Mucosa of descending colon (tissue), 3 donors: ENCODE results near the gene IFI44. TPM values are rescaled to one million over a fixed set of nuclear protein-coding genes. Genes with fewer than 3 reads are reported as not detected.

ENCODE experiments used
- ATAC-seq: fragments of 200-7000 bp; cut with Tn5 transposase; one replicate; pipeline ENCODE4 v1.9.1; 2020; ENCODE audit warnings: mild to moderate bottlenecking, moderate library complexity
- DNase-seq, 3 donors: peaks; one replicate each; pipeline ENCODE4 v3.0.0-alpha.2; 2020
- H3K36me3 ChIP-seq: fragments of 200-600 bp; one replicate; pipeline ENCODE4 v1.8.0; 2021; ENCODE audit warnings: low read depth, mild to moderate bottlenecking
- H3K4me1 ChIP-seq: fragments of 200-600 bp; one replicate; pipeline ENCODE4 v1.8.0; 2021; ENCODE audit warnings: low read depth, mild to moderate bottlenecking
- H3K4me3 ChIP-seq: fragments of 200-600 bp; one replicate; pipeline ENCODE4 v1.8.0; 2021; ENCODE audit warnings: mild to moderate bottlenecking
- H3K9me3 ChIP-seq: fragments of 200-600 bp; one replicate; pipeline ENCODE4 v1.8.0; 2021; ENCODE audit warnings: mild to moderate bottlenecking
- CTCF ChIP-seq: fragments of 200-600 bp; IDR thresholded peaks from one replicate; pipeline ENCODE4 v1.8.0; 2022; ENCODE audit warnings: antibody characterized with exemption, mild to moderate bottlenecking
- intact Hi-C, 2 donors: fragments of 100-400 bp; cut with DNase I in 1 of 2; cut with micrococcal nuclease in 1 of 2; formaldehyde crosslinking; loops; one replicate each; pipeline versions ENCODE4 v1.11.0 to v1.11.1; 2022; cut with DNase I, micrococcal nuclease
- total RNA-seq, 3 donors: library from RNA; stranded (reverse); fragmentation: NEBNext Ultra II Directional in 2 of 3; extraction: Animal tissue kit (Norgen Biotek cat#: 25700) in 2 of 3; gene quantifications; one replicate each; pipeline versions ENCODE4 v1.2.1 to v1.2.4, GENCODE V29; 2021 to 2023
- donor health status: DM: no; HTN: no; CAD: no; lungs with moderate emphysema.
- donor health status: DM: no; HTN: no; CAD: no.
- donor health status: DM: no; HTN: yes; CAD: no.

The IFI44 gene
- total RNA-seq, 3 donors from 2014 or later, result 4.3 to 15.6 (median 8.1) TPM

- DNase-seq (peak in 1 of 3 donors; percentile 88), ATAC-seq (peak; percentile 46)
These were observed 26.8 kb downstream of the IFI44 start for GRCh38 chr1:78676347-78676982.

GRCh38 chr1:78676993-78677392 lies 27.4 kb downstream of the IFI44 start:
- no peak for TF ChIP-seq CTCF
- Histone ChIP-seq H3K4me1 (no peaks in the 10 kb centered on the region), H3K36me3 (no peaks in the 10 kb centered on the region), H3K4me3 (no peak overlapping the region), H3K9me3 (no peaks in the 10 kb centered on the region)
- intact Hi-C loops, result loop anchor here (10.0 kb wide), 1 partner anchor 532 kb away; no protein-coding TSS in a partner anchor
- ATAC-seq, result no peak
- DNase-seq, result no peak

More at GRCh38 chr1:78676347-78676982, 26.8 kb downstream of the IFI44 start:
- TF ChIP-seq CTCF, result peak; percentile 44
- no peaks in the 10 kb centered on the region for H3K9me3 ChIP-seq
- no peaks in the 10 kb centered on the region for H3K4me1 ChIP-seq
- H3K4me3 ChIP-seq, result no peak overlapping the region
- H3K36me3 ChIP-seq, result no peaks in the 10 kb centered on the region
- intact Hi-C loops, result loop anchor here (10.0 kb wide), 1 partner anchor 532 kb away; no protein-coding TSS in a partner anchor

- Histone ChIP-seq H3K9me3 (no peaks in the 10 kb centered on the region), H3K36me3 (no peaks in the 10 kb centered on the region), H3K4me1 (no peaks in the 10 kb centered on the region), H3K4me3 (no peak overlapping the region)
- ATAC-seq, result no peak
- DNase-seq, result no peak
- no peak for TF ChIP-seq CTCF
- intact Hi-C loops, result loop anchor here (10.0 kb wide), 1 partner anchor 533 kb away; no protein-coding TSS in a partner anchor
These were observed 28.2 kb downstream of the IFI44 start for GRCh38 chr1:78677788-78678187.

GRCh38 chr1:78678324-78678723 lies 28.7 kb downstream of the IFI44 start:
- no peaks in the 10 kb centered on the region for H3K9me3 ChIP-seq
- intact Hi-C loops, result loop anchor here (10.0 kb wide), 1 partner anchor 534 kb away; no protein-coding TSS in a partner anchor
- no peak for TF ChIP-seq CTCF
- no peaks in the 10 kb centered on the region for H3K4me1 ChIP-seq
- no peak overlapping the region for H3K4me3 ChIP-seq
- no peak for ATAC-seq
- no peaks in the 10 kb centered on the region for H3K36me3 ChIP-seq
- DNase-seq, result no peak

GRCh38 chr1:78681265-78681664 lies 31.6 kb downstream of the IFI44 start:
- Histone ChIP-seq H3K9me3 (no peaks in the 10 kb centered on the region), H3K36me3 (no peaks in the 10 kb centered on the region), H3K4me1 (no peaks in the 10 kb centered on the region), H3K4me3 (no peak overlapping the region)
- intact Hi-C loops, result loop anchor here in 1 of 2 donors (5.0 kb wide), 1 partner anchor 74 kb away; no protein-coding TSS in a partner anchor
- TF ChIP-seq CTCF, result no peak
- ATAC-seq (no peak), DNase-seq (no peak)
